ENCODE results near the gene C1GALT1.
"Not testable (repeated sequence)": the region's sequence is repeated elsewhere in the genome, so short reads cannot be mapped to it uniquely, and the experiment has no call there.

C1GALT1 gene

DNA sequence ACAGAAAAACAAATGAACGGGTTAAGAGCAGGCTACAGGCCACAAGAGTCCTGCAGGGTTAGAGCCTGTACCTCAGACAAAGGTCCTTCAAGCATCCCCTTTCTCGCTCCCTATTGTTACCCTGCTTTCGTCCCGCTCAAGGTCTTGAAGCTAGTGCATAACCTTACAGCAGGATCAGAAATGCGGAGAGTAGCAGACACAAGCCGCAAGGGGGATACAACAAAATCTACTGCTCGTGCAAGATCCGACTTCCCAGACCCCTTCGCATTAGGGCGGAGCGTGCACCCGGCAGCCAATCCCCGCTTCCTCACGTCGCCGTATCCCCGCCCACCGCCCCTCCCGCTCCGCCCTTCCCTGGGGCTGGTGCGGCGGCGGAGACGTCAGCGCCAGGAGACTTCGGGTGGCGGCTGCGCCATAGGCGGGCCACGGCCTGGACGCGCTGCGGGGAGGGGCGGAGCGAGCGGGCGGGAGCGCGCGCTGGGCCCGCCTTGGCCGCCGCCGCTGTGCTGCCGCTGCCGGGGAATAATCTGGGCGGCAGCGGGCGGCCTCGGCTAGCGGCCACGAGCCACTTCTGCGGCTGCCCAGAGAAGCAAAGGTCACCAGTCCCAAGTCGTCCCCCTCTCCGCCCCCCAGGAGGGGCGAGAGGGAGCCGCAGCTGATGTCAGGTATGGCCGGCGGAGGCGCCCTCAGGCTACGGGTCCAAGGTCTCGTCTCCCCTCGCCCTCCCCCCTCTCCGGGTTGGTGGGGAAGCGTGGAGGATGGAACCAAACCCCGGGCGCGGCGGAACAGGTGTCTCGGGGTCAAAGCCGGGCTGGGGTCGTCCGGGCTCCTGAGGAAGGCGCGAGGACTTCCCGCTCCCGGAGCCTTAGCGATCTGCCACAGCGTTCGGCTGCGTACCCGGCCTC, at the start of gene C1GALT1:
Gene C1GALT1, plus strand, starts transcription at position 389 of the 905 bp plus-strand sequence. CDS start 51,776 bp downstream, outside the sequence.
- H3K27ac ChIP-seq = peak within 1 kb of the TSS; percentile 83
- TF ChIP-seq, protein P1, sequence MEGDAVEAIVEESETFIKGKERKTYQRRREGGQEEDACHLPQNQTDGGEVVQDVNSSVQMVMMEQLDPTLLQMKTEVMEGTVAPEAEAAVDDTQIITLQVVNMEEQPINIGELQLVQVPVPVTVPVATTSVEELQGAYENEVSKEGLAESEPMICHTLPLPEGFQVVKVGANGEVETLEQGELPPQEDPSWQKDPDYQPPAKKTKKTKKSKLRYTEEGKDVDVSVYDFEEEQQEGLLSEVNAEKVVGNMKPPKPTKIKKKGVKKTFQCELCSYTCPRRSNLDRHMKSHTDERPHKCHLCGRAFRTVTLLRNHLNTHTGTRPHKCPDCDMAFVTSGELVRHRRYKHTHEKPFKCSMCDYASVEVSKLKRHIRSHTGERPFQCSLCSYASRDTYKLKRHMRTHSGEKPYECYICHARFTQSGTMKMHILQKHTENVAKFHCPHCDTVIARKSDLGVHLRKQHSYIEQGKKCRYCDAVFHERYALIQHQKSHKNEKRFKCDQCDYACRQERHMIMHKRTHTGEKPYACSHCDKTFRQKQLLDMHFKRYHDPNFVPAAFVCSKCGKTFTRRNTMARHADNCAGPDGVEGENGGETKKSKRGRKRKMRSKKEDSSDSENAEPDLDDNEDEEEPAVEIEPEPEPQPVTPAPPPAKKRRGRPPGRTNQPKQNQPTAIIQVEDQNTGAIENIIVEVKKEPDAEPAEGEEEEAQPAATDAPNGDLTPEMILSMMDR (conservative IDR thresholded peaks at IDR 0.05) = peak; percentile 63

GRCh38 chr7:7134046-7134445, 48.3 kb upstream of the C1GALT1 start:
- TF ChIP-seq, protein P1 (conservative IDR thresholded peaks at IDR 0.05) = no peak
- no peak overlapping the region for H3K27ac ChIP-seq

DNA sequence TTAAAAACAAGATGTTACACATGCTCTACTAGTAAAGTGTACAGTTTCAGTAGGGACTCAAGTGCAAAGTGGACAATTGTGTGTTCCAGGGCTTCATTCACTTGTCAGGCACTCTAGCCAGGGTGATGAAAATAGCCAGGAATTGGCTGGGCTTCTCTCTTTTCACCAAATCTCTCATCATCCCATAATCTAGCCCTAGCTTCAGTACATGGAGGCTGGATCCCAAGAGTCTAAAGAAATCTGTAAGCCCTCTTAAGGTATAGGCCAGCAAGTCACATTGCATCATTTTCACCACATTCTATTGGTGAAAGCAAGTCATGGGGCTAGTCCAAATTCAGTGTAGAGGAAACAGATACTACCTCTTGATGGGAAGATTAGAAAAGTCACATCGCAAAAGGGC, 47.3 kb upstream of the C1GALT1 start:
- TF ChIP-seq, protein P1 (conservative IDR thresholded peaks at IDR 0.05) = no peak
- H3K27ac ChIP-seq = no peak overlapping the region

DNA sequence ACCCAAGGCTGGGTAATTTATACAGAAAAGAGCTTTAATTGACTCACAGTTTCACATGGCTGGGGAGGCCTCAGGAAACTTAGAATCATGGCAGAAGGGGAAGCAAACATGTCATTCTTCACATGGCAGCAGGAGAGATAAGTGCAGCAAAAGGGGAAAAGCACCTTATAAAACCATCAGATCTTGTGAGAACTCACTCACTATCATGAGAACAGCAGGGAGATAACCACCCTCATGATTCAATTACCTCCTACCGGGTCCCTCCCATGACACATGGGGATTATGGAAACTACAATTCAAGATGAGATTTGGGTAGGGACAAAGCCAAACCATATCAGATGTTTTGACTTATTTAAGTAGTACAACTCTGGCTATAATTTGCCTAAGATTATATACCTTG, 46.4 kb upstream of the C1GALT1 start:
- not testable (repeated sequence) for H3K27ac ChIP-seq

- no peak overlapping the region for H3K27ac ChIP-seq
- TF ChIP-seq, protein P1 (conservative IDR thresholded peaks at IDR 0.05) = no peak
These were observed 45.6 kb upstream of the C1GALT1 start for GRCh38 chr7:7136466-7137381.

- no peak overlapping the region for H3K27ac ChIP-seq
- TF ChIP-seq, protein P1 (conservative IDR thresholded peaks at IDR 0.05) = no peak
These were observed 43.4 kb upstream of the C1GALT1 start for GRCh38 chr7:7138897-7139296.

- not testable (repeated sequence) for H3K27ac ChIP-seq
These were observed 38.9 kb upstream of the C1GALT1 start for GRCh38 chr7:7143404-7143803.

DNA sequence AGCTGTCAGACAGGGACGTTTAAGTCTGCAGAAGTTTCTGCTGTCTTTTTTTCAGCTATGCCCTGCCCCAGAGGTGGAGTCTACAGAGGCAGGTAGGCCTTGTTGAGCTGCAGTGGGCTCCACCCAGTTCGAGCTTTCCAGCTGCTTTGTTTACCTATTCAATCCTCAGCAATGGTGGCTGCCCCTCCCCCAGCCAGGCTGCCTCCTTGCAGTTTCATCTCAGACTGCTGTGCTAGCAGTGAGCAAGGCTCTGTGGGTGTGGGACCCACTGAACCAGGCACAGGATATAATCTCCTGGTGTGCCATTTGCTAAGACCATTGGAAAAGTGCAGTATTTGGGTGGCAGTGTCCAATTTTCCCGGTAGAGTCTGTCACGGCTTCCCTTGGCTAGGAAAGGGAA, 37.2 kb upstream of the C1GALT1 start:
- H3K27ac ChIP-seq = not testable (repeated sequence)

GRCh38 chr7:7146837-7147236, 35.5 kb upstream of the C1GALT1 start:
- TF ChIP-seq, protein P1 (conservative IDR thresholded peaks at IDR 0.05) = no peak
- H3K27ac ChIP-seq = no peak overlapping the region

Data from VCaP (cell line).